ENCODE results near the gene PFDN1.

PFDN1 gene

DNA sequence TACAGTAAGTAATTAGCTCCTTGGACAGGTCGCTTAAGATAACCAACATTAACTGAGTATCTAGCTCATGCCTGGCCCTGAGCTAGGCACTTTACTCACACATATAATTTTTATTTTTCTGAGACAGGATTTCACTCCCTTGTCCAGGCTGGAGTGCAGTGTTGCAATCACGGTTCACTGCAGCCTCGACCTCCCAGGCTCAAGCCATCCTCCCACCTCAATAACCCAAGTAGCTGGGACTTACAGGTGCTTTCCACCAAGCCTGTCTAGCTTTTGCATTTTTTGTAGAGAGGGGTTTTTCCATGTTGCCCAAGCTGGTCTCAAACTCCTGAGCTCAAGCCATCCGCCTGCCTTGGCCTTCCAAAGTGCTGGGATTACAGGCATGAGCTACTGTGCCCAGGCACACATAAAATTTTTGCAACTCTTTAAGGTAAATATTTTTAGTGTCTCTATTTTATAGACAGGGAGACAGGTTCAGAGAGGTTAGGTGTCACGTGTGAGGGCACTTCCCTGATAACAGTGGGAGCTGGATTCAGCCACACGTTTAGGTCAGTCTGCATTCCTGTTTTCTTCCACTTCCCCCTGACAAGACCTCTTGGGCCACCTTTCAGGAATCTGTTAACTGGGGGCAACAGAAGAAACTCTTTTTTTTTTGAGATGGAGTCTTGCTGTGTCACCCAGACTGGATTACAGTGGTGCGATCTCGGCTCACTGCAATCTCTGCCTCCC, 25.3 kb upstream of the PFDN1 start:
- no peak for DNase-seq (ENCODE audit: low spot score)

DNA sequence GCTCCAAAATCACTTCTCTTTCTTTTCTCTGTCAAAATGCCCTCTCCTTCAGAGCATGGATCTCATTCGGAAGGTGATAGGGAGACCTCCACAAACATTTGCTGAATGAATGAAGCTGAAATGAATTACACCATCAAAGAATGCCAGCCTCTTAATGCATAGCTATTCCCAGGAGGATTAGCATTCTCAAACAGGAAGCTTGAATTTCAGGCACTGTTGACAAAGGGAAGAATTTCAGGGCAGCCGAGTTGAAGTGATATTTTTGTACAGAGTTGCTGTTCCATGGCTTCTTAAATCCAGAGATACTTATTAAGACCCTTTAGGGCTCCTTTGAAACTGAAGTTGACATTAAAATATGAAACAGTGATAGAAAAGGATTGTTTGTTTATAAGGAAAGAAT, 24.7 kb upstream of the PFDN1 start:
- no peak for DNase-seq (ENCODE audit: low spot score)

DNA sequence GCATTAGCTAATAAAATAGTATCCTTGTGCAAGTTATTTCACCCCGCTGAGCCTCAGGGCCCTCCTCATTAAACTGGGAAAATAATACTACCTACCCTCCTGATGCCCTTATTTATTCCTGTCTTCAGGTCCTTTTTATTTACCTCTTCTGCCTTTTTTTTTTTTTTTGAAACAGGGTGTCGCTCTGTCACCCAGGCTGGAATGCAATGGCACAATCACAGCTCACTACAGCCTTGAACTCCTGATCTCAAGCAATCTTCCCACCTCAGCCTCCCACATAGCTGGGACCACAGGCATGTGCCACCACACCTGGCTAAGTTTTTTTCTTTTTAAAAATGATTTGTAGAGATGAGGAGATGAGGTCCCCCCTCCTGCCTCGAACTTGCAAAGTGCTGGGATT, 22.6 kb upstream of the PFDN1 start:
- no peak for DNase-seq (ENCODE audit: low spot score)

DNA sequence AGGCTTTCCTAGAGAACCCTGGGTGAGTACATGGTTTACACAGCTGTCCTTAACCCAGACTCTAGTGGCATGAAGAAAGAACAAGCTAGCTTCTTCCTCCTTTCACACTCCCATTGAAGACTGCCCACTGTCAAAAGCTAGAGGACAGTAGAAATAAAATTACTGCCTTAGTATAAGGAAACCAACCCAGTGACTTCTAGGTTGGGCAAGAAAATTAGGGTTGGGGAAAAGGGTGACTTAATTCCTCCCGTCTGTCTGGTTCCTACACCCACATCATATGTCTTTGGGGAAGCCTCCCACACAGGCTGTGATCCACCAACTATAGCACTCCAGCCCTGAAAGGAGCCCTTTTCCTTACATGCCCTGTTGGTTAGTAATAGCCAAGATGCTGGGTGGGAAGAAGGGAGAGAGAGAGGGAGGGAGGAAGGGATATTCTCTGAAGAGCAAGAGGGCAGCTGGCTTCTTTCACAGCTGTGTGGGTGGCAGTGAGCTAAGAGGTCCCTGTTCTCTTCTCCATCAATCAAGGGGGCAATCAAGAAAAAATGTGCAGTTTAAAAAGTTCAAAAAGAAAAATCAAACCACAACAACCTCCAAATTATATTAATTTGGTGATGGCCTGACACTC, 21.8 kb upstream of the PFDN1 start:
- no peak for DNase-seq (ENCODE audit: low spot score)

DNA sequence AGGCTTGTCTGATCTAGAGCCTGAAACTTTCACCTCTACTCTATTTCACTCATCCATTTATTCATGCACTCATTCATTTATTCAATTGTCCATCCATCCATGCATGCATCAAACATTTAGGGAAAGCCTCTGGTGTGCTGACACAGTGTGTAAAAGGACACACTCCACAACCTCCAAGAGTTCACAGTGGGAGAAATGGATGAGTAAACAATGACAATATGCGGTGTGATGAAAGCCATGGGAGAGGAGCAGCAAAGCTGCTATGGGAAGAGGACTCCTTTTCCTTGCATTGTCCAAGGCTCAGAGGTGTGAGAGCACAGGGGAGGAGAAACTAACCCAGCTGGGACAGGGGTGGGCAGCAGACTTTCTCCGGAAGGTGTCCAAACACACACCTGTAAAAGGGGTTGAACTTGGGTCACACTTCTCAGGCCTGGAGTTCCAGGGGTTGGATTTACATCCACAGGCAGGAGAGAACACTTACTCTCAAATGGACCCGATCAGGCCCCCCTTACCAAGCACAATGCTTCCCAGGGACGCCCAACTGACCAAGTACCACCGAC, 21.2 kb upstream of the PFDN1 start:
- DNase-seq (ENCODE audit: low spot score) = no peak

DNA sequence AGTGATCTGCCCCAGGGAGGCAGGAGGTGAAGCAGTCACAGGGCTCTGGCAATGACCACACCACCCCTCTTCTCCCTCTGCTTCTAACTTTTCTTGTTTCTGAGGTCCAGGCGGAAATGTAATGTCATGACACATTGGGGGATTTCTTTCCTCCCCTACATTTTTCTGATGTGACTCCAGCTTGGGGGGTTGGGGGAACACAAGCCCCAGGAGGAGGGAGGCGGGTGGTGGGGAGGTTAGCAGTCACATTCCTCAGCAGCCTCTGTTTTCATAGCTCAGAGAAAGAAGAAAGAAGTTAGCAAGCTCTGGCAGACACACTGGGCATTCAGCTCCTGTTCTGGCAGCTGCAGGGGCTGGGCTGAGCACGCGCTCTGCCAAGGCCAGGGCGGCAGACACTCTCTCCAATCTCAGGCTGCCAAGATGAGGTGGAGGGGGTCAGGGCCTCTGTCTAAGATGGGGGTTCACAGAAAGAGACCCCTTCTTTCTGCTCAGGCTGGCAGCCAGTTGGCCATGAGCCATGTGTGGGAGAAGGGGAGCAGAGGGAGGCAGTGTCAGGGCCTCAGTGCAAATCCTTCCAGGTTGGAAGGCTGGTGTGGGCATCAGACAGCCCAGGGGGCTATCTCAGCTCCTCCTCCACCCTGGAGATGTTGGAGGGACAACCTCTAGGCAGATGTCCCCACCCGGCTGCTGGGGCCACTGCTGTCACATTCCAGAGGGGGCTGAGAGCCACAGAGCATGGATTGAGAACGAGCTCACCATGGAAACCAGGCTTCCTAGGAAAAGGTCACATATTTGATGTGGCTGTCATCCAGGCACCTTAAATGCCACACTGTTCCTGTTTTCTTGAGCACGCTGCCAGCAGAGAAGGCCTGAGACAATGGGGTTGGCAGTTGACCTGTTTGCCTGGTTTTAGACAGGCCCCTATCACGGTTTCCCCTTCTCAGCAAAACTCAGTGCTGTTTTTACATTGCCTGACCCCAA, 20.1 kb upstream of the PFDN1 start:
- peak; percentile 71 for DNase-seq (ENCODE audit: low spot score)

DNA sequence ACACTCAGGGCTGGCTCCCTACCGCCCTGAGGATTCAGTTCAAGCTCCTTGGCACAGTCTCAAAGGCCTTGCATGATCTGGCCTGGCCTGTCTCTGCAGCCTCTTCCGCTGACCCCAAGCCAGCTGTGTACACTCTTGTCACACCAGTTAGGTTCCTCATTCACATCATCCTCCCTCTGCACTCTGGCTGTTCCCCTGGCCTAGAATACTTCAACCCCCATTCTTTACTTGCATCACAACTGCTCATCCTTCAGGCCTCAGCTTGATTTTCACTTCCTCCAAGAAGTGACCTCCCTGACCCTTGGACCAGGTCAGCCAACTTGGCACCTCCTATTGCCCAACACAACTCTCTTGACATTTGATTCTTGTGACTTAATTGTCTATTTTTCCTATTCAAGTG, 18.9 kb upstream of the PFDN1 start:
- no peak for DNase-seq (ENCODE audit: low spot score)

DNA sequence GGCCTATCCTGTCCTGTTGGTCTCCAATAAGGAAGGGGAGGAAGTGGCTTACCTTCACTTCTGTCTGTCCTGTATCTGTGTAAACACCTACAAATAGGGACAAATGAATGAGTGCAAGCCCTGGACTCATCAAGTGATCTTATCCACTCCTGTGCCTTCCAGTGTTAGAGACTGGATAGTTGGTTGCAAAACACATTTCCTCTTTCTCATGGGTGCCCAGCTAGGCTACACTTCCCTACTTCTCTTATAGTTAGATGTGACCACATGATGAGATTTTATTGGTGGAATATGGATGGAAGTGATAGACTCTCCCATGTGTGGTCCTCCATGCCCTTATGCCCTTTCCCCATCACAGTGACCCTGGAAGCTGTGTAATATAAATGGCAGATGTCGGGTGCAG, 16.9 kb upstream of the PFDN1 start:
- DNase-seq (ENCODE audit: low spot score) = no peak

DNA sequence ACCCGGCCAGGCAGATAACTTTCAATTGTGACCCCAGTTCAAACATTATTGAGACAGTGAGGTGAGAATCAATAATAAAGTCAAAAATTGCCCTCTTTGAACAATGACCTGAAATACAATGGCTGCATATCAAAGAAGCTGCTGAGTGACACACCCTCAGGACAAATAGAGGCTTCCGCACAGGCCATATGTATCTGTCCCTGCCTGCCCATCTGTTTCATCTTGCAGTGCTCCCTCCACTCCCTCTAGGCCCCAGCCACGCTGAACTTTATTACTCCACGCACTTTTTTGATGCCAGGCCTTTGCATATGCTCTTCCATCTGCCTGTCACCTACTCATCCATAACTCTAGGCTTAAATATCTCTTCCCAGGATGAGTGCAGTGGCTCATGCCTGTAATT, 15.9 kb upstream of the PFDN1 start:
- no peak for DNase-seq (ENCODE audit: low spot score)

DNA sequence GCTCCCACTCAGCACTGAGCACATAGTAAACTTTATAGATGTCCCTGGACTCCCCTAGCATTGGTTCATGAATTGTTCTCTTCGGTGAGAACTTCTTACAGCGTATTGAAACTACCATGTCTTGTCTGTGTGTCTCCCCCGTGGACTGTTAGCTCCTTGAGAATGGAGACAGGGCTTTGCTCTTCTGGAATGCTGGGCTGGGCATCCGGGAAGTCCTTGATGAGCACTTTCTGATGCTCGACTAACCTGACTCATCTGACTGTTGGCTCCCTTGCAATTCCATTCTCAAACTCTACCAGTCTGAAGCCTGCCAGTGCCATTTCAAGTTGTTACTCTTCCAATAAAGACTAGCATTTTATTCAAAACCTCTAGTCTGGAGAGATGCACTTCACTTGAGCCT, 15.0 kb upstream of the PFDN1 start:
- DNase-seq (ENCODE audit: low spot score) = no peak

DNA sequence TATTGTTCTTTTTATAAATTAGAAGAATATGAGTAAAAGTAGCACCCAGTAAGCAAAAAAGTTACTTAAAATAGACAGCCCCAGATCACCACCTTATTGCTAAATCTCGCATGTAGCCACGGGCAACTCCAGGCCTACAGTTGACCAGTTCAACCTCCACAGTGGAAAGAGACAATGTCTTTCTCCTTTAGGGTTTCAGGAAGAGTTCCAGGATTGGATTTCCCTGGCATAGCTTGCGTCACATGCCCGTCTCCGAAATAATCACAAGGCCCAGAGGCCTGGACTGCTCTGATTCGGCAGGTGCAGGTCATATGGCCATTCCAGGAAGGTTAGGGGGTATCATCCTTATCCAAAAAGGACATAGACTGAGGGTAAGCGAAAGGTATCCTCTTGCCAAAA, 9.9 kb upstream of the PFDN1 start:
- no peak for DNase-seq (ENCODE audit: low spot score)

DNA sequence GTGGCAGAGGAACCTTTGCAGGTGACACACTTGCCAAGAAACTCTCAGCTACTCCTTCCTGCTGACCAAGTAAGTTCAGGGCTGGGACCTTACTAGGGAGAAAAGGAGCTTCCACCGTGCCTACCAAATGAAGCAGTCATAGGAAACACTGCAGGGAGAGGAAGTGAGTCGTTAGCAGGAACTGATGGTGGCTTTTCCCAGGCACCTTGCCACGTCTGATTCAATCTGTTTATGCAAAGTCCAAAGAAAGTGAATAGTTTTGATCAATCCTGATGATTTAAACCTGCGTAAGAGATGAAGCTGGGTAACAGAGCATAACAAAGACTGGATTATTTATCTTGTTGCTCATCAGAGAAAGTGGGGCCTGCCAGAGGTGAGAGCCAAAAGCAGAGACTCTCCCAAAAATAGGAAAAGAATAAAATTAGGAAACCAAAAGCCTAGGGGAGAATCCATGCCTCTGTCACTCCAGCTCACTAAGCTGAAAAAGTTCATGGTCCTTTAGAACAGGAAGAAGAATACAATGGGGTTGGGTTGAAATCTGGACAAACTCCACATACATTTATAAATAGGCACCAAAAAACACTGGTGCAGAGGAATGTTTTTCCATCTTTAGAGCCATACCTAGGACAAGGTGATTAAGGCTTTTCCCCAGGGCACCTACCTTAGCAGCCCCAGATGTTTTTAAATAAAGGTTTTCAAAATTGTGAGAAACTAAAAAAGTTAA, 9.3 kb upstream of the PFDN1 start:
- no peak for DNase-seq (ENCODE audit: low spot score)

DNA sequence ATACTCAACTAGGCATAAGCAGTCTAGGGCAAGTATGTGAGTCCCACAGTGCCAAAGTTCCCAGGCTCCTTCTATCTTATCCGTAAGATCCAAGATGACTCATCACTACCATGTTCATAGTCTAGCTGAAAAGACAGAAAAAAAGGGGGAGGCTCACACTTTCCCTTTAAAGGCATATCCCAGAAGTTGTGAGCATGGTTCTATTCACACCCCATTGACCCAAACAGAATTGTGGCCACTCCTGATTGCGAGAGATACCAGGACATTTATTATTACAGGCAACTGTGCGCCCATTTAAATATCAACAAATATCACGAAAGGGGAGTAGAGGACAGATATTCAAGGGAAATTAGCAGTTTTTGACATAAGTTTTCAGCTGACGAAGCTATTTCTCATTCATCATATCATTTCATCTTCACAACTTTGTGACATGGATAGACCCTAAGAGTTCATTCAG, 8.1 kb upstream of the PFDN1 start:
- no peak for DNase-seq (ENCODE audit: low spot score)

DNA sequence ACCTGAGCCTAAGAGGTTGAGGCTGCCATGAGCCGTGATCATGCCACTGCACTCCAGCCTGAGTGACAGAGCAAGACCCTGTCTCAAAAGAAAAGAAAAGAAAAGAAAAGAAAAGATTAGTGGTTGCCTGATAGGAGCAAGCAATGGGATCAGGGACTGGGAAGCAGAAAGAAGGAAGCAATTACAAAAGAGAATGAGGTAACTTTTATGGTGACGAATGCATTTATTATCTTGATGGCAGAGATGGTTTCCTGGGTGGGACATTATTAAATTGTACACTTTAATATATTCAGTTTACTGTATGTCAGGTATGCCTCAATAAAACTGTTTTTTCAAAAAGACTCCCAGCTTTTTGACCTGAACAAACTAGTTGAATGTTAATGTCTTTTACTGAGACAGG, 7.5 kb upstream of the PFDN1 start:
- no peak for DNase-seq (ENCODE audit: low spot score)

DNA sequence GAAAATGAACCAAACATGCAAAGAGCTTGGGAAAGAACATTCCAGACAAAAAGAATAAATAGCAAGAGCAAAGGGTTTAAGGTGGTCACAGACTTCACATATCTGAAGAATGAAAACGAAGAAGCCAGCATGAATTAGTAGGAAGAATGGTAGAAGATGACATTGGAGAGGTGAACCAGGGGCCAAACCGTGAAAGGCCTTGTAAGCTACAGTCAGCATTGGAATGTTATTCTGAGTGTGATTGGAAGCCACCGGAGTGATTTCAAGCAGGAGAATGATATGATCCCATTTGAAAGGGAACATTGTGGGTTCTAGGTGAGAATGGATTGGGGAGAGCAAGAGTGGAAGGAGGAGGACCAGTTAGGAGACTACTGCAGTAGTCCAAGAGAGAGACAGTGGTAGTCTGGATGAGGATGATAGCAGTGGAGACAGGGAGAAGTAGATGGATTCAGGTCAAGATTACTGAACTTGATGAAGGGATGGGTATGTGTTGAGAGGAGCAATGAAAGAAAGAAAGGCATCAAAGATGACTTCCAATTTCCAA, 6.9 kb upstream of the PFDN1 start:
- DNase-seq (ENCODE audit: low spot score) = no peak

DNA sequence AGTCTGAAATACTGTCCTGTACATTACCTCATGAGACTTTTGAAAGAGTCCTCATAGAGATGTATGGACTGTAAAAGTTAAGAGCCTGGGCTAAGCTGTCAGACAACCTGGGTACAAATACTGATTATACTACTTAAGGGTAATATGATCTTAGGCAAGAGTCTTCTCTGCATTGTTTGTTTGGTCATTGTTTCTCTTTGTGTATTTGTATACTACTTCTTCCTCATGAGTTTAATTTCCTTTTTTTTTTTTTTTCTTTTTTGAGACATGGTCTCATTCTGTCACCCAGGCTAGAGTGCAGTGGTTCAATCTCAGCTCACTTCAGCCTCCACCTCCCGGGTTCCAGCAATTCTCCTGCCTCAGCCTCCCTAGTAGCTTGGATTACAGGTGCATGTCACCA, 2.6 kb upstream of the PFDN1 start:
- no peak for DNase-seq (ENCODE audit: low spot score)

DNA sequence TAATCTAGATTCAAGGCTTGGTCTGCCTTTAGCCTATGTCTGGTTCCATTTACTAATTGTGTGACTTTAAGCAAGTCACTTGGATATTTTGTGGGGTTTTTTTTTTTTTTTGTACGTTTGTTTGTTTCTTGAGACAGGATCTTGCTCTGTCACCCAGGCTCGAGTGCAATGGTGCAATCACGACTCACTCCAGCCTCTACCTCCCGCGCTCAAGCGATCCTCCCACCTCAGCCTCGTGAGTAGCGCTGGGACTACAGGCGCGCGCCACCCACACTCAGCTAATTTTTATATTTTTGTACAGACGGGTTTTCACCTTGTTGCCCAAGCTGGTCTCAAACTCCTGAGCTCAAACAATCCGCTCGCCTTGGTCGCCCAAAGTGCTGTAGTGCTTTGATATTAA, 1.1 kb upstream of the PFDN1 start:
- DNase-seq (ENCODE audit: low spot score) = no peak

DNA sequence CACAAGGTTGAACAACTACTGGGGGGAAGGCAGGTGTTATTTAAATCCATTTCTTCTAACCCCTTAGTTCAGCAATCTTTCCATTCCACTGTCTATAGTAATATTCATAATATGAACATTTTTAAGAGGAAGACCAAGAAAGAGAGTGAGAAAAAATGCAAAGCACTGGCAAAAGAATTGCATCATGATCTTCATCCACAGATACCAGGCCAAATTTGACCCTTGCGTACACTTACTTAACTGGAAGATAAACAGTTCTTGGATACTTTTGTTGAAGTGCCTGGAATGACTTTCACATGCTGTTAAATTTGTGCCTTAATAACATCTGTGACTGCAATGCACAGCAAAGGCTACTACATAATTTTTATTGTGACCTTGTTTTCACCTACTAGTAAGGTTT, 1.8 kb downstream of the PFDN1 start:
- DNase-seq (ENCODE audit: low spot score) = no peak

DNA sequence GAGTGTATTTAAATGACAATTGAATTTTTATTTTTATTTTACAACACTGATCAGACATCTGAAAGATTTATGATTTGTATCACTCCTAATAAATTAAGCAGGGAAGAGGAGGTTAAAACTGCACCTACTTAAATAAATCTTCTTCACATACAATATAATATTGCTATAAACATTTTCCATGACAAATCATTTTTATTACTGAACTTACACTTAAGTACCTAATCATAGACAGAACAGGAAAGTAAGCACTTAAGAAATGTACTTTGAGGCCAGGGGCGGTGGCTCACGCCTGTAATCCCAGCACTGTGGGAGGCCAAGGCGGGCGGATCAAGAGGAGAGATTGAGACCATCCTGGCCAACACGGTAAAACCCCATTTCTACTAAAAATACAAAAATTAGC, 3.8 kb downstream of the PFDN1 start:
- DNase-seq (ENCODE audit: low spot score) = no peak

DNA sequence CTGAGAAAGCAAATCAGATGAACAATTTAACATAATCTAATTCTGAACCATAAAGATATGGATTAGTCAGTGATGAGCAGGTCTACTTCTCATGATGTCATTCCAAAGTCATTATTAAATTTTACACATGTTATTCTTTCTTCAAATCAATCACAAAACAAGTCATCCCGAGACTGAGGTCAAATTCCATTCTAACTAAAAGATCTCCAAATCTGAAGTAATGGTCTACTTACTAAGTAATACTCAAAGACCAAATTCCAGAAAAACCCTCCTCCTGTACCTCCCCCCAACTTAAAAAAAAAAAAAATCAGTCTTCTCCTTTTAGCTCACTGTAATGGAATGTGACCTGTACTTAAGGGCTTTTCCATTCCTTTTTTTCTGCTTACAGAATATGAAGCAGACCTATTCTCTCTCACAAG, 4.7 kb downstream of the PFDN1 start:
- DNase-seq (ENCODE audit: low spot score) = no peak

DNA sequence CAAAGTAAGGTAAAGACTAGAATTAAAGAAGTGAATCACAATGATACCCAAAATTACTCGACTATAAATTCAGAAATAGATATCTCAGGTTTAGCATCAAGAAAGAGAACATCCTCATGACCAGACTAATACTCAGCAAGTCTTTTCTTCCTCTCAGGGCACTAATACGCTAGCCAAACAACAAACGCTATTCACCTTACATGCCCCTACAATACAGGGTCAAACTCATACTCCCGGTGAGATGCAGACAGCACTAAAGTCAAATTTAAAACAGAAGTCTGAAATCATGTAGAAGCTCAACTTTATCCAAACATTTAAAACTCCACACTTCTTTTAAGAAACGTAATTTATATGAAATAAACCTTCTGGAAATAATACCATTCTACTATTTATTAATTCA, 5.6 kb downstream of the PFDN1 start:
- DNase-seq (ENCODE audit: low spot score) = no peak

DNA sequence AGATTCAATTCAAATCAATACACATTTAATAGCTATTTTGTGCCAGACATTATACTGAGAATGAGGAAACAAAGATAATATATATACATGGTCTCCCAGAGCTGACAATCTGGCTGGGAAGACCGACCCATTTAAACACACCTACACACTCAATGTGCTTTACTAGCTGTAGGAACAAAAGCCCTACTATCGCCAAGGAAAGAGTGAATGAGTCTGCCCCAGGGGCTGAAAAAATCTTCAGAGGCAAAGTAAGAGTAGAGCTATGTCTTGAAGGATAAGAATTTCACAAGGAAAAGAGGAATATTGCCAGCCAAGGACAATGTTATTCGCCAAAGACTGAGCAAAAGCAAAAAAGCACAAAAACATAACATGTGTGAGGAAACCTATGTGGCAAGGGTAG, 6.6 kb downstream of the PFDN1 start:
- DNase-seq (ENCODE audit: low spot score) = no peak
